OCI-LY7 (cell line): ENCODE data around the gene REV3L. TPM values are rescaled to one million over a fixed set of nuclear protein-coding genes. Genes with fewer than 3 reads are reported as not detected.

ENCODE experiments used
- BruUV-seq: library from RNA; stranded (reverse); fragments of 400-500 nt; replicated peaks from 2 replicates; lab custom pipeline; 2021; lab: Mats Ljungman, UMichigan
- CTCF ChIA-PET: fragments of 300-600 bp; sonication (Branson Sonifier 250); formaldehyde crosslinking; loops from one replicate; lab custom pipeline; 2022; ENCODE audit warnings: antibody characterized with exemption; ENCODE audit not compliant: unreplicated experiment; lab: Charles Lee
- POLR2A ChIA-PET: fragments of 300-600 bp; sonication (Branson Sonifier 250); formaldehyde crosslinking; loops from one replicate; lab custom pipeline; 2022; ENCODE audit warnings: antibody characterized with exemption; lab: Charles Lee
- DNase-seq: peaks from one replicate; pipeline ENCODE4 v3.0.0-alpha.2; 2015; ENCODE audit warnings: low spot score
- H2AFZ ChIP-seq: fragments of 200-600 bp; sonication (generic), shearing (Covaris generic); 2 replicates; pipeline ENCODE4 v1.6.1; 2014; ENCODE audit warnings: mild to moderate bottlenecking, antibody characterized with exemption, low read length, moderate library complexity
- H3K27ac ChIP-seq: fragments of 200-600 bp; sonication (generic); 2 replicates; pipeline ENCODE4 v1.5.1; 2014; ENCODE audit warnings: mixed run types, low read depth, mild to moderate bottlenecking, moderate library complexity, low read length, inconsistent platforms; ENCODE audit not compliant: poor library complexity, severe bottlenecking
- H3K36me3 ChIP-seq: fragments of 200-600 bp; sonication (generic); 2 replicates; pipeline ENCODE4 v1.6.1; 2014; ENCODE audit warnings: mild to moderate bottlenecking, antibody characterized with exemption, low read length, moderate library complexity, mixed read lengths; ENCODE audit not compliant: insufficient read depth
- H3K4me1 ChIP-seq: fragments of 200-600 bp; sonication (generic); 2 replicates; pipeline ENCODE4 v1.5.1; 2014; ENCODE audit warnings: mild to moderate bottlenecking, low read length; ENCODE audit not compliant: insufficient read depth, poor library complexity, severe bottlenecking
- H3K4me2 ChIP-seq: fragments of 200-600 bp; sonication (generic); 2 replicates; pipeline ENCODE4 v1.6.1; 2014; ENCODE audit warnings: mild to moderate bottlenecking, low read length
- H3K4me3 ChIP-seq: fragments of 200-600 bp; sonication (generic); 2 replicates; pipeline ENCODE4 v1.5.1; 2014; ENCODE audit warnings: mild to moderate bottlenecking, low read depth, low read length; ENCODE audit not compliant: poor library complexity, severe bottlenecking
- H3K79me2 ChIP-seq: fragments of 200-600 bp; sonication (generic); 2 replicates; pipeline ENCODE4 v1.6.1; 2016; ENCODE audit warnings: low read depth, mild to moderate bottlenecking, low read length, moderate library complexity, mixed read lengths; ENCODE audit not compliant: insufficient read depth
- H3K9me2 ChIP-seq: fragments of 200-600 bp; sonication (generic); 2 replicates; pipeline ENCODE4 v1.6.1; 2016; ENCODE audit warnings: mild to moderate bottlenecking, low read length, mixed read lengths; ENCODE audit not compliant: insufficient read depth
- H3K9me3 ChIP-seq: fragments of 200-600 bp; sonication (generic); 2 replicates; pipeline ENCODE4 v1.6.1; 2014; ENCODE audit warnings: mild to moderate bottlenecking, mixed run types, low read length, mixed read lengths
- H4K20me1 ChIP-seq: fragments of 200-600 bp; sonication (generic); 2 replicates; pipeline ENCODE4 v1.6.1; 2014; ENCODE audit warnings: mild to moderate bottlenecking, antibody characterized with exemption, low read length, moderate library complexity, mixed read lengths; ENCODE audit not compliant: insufficient read depth
- CTCF ChIP-seq: fragments of 200-600 bp; sonication (generic); conservative IDR thresholded peaks from 2 replicates; pipeline ENCODE4 v1.5.1; 2014; ENCODE audit warnings: mild to moderate bottlenecking, antibody characterized with exemption, low read length, moderate library complexity, mixed read lengths
- EZH2phosphoT487 ChIP-seq: fragments of 200-600 bp; sonication (generic); IDR thresholded peaks from 2 replicates; pipeline ENCODE4 v1.6.1; 2018; ENCODE audit warnings: low read depth, borderline replicate concordance, mild to moderate bottlenecking, mixed run types, antibody characterized with exemption, low read length, moderate library complexity, mixed read lengths
- intact Hi-C: fragments of 100-400 bp; cut with micrococcal nuclease; formaldehyde crosslinking; loops from one replicate; pipeline ENCODE4 v1.10.0; 2022; ENCODE audit not compliant: unreplicated experiment
- total RNA-seq, 2 experiments: library from RNA; depleted of rRNA in 1 of 2; stranded (reverse); fragments of >200 nt in 1 of 2; shearing (Covaris generic) in 1 of 2; gene quantifications; 2 replicates each; pipeline ENCODE4 v1.2.3, GENCODE V29; 2014 to 2022

REV3L gene
- total RNA-seq, 2 experiments from 2014 or later: 24.8 to 33.4 TPM

GRCh38 chr6:111447051-111447450, 36.0 kb downstream of the REV3L start:
- H3K4me2 ChIP-seq: no peak overlapping the region
- intact Hi-C loops: no loop called here
- TF ChIP-seq EZH2phosphoT487: no peak
- no peak overlapping the region for H3K27ac ChIP-seq
- no peak overlapping the region for H3K4me3 ChIP-seq
- no peaks in the 10 kb centered on the region for H3K36me3 ChIP-seq
- no peak overlapping the region for H2AFZ ChIP-seq
- no TSS peak for BruUV-seq
- peaks cover 87% of the 10 kb centered on the region; the same call in 1 of the 2 replicates for H3K79me2 ChIP-seq
- H3K9me2 ChIP-seq: no peaks in the 10 kb centered on the region
- no peaks in the 10 kb centered on the region for H3K4me1 ChIP-seq
- no peaks in the 10 kb centered on the region for H3K9me3 ChIP-seq
- no peak for DNase-seq
- POLR2A ChIA-PET: no interaction called here
- CTCF ChIA-PET: no interaction called here
- H4K20me1 ChIP-seq: peaks cover 8% of the 10 kb centered on the region; the same call in 1 of the 2 replicates

GRCh38 chr6:111445861-111446267, 37.2 kb downstream of the REV3L start:
- peaks cover 3% of the 10 kb centered on the region for H3K4me1 ChIP-seq
- TF ChIP-seq EZH2phosphoT487 (no peak), CTCF (no peak)
- no peak overlapping the region for H2AFZ ChIP-seq
- ChIA-PET CTCF (no interaction called here), POLR2A (no interaction called here)
- no peak overlapping the region for H3K4me2 ChIP-seq
- H3K36me3 ChIP-seq: no peaks in the 10 kb centered on the region
- no peak overlapping the region for H3K27ac ChIP-seq
- H4K20me1 ChIP-seq: peaks cover 8% of the 10 kb centered on the region; the same call in 1 of the 2 replicates
- no peaks in the 10 kb centered on the region for H3K9me2 ChIP-seq
- no peaks in the 10 kb centered on the region for H3K9me3 ChIP-seq
- no TSS peak for BruUV-seq
- H3K4me3 ChIP-seq: no peak overlapping the region
- peaks cover 78% of the 10 kb centered on the region; the same call in 1 of the 2 replicates for H3K79me2 ChIP-seq
- intact Hi-C loops: no loop called here
- DNase-seq: no peak

- CTCF ChIA-PET: no interaction called here
- Histone ChIP-seq H3K79me2 (peaks cover 75% of the 10 kb centered on the region), H3K4me1 (peaks cover 3% of the 10 kb centered on the region), H3K4me3 (no peak overlapping the region), H3K4me2 (no peak overlapping the region), H3K9me2 (no peaks in the 10 kb centered on the region), H3K9me3 (no peaks in the 10 kb centered on the region), H3K36me3 (no peaks in the 10 kb centered on the region), H4K20me1 (peaks cover 8% of the 10 kb centered on the region; the same call in 1 of the 2 replicates), H3K27ac (no peak overlapping the region), H2AFZ (no peak overlapping the region)
- POLR2A ChIA-PET: interaction anchor here (1.0 kb wide), 1 partner anchor 9 kb away, joined by 3 read pairs; no protein-coding TSS in a partner anchor
- DNase-seq: no peak
- intact Hi-C loops: no loop called here
- BruUV-seq: no TSS peak
- no peak for TF ChIP-seq EZH2phosphoT487
- no peak for TF ChIP-seq CTCF
These were observed 38.2 kb downstream of the REV3L start for GRCh38 chr6:111444794-111445193.
